ENCODE results near the gene FBXL20.

DNA sequence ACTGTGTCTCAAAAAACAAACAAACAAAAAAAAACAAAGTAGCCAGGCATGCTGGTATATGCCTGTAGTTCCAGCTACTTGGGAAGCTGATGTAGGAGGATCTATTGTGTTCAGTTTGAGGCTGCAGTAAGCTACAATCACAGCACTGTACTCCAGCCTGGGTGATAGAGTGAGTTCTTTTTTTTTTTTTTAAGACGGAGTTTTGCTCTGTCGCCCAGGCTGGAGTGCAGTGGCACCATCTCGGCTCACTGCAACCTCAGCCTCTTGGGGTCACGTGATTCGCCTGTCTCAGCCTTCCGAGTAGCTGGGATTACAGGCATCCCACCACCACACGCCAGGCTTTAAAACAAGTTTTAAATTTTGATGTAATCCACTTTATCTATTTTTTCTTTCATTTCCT lies 95.4 kb downstream of the FBXL20 start:
- TF ChIP-seq, protein P1, sequence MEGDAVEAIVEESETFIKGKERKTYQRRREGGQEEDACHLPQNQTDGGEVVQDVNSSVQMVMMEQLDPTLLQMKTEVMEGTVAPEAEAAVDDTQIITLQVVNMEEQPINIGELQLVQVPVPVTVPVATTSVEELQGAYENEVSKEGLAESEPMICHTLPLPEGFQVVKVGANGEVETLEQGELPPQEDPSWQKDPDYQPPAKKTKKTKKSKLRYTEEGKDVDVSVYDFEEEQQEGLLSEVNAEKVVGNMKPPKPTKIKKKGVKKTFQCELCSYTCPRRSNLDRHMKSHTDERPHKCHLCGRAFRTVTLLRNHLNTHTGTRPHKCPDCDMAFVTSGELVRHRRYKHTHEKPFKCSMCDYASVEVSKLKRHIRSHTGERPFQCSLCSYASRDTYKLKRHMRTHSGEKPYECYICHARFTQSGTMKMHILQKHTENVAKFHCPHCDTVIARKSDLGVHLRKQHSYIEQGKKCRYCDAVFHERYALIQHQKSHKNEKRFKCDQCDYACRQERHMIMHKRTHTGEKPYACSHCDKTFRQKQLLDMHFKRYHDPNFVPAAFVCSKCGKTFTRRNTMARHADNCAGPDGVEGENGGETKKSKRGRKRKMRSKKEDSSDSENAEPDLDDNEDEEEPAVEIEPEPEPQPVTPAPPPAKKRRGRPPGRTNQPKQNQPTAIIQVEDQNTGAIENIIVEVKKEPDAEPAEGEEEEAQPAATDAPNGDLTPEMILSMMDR (IDR thresholded peaks at IDR 0.05 in 4 of 5, conservative IDR thresholded peaks at IDR 0.05 in 1 of 5): no peak
- TF ChIP-seq POLR2A (IDR thresholded peaks at IDR 0.05): no peak
